Esophagus (tissue), 2 donors: Measurements from ENCODE around the gene RAET1G. TPM values are rescaled to one million over a fixed set of nuclear protein-coding genes. Genes with fewer than 3 reads are reported as not detected.

ENCODE experiments used
- polyA plus RNA-seq, 2 donors: library from polyadenylated mRNA; stranded (reverse); fragments of 200-250 nt; gene quantifications; one replicate each; pipeline ENCODE4 v1.2.3, GENCODE V29; 2013
- donor health status: healthy with polysubstance abuse.
- donor health status: Bipolar disorder and iron deficiency.

Gene RAET1G
- polyA plus RNA-seq, 2 donors: 8.9 to 21.2 TPM

Other genes with a start within 250 kb of the RAET1G start
- gene LATS1, start 205.0 kb downstream of the RAET1G start, polyA plus RNA-seq: 1 to 10 TPM; 4.0 to 4.8 TPM
- 1 to 10 TPM; 5.7 to 9.4 TPM for gene NUP43, start 176.6 kb downstream of the RAET1G start, polyA plus RNA-seq
- 10 to 100 TPM; 20.8 to 64.9 TPM for gene PCMT1, start 173.4 kb downstream of the RAET1G start, polyA plus RNA-seq
- gene LRP11, start 58.8 kb downstream of the RAET1G start, polyA plus RNA-seq: 10 to 100 TPM; 20.8 to 25.6 TPM
- gene RAET1E, start 25.0 kb downstream of the RAET1G start, polyA plus RNA-seq: 10 to 100 TPM; 25.1 to 72.5 TPM
- 1 to 10 TPM; 1.7 to 5.4 TPM for gene ULBP2, start 18.9 kb upstream of the RAET1G start, polyA plus RNA-seq
- under 1 TPM; 0.04 to 0.31 TPM for gene ULBP1, start 40.8 kb upstream of the RAET1G start, polyA plus RNA-seq
- gene RAET1L, start 102.4 kb upstream of the RAET1G start, polyA plus RNA-seq: 10 to 100 TPM; 33.9 to 75.3 TPM
- gene ULBP3, start 146.0 kb upstream of the RAET1G start, polyA plus RNA-seq: 1 to 10 TPM in 1 of 2 donors, under 1 TPM in 1; 0.61 to 1.9 TPM
- 10 to 100 TPM in 1 of 2 donors, 1 to 10 TPM in 1; 7.8 to 12.4 TPM for gene PPP1R14C, start 219.9 kb upstream of the RAET1G start, polyA plus RNA-seq